OCI-LY7 (cell line): ENCODE results near the gene PRIM1. TPM values are rescaled to one million over a fixed set of nuclear protein-coding genes. Genes with fewer than 3 reads are reported as not detected.
A peak's percentile ranks its signal among the peaks of the same experiment; 100 is the strongest.
"Not testable (repeated sequence)": the region's sequence is repeated elsewhere in the genome, so short reads cannot be mapped to it uniquely, and the experiment has no call there.

Experiments used
- Bru-seq: library from RNA; stranded (reverse); fragments of 400-500 nt; gene quantifications from one replicate; lab custom pipeline; 2021; lab: Mats Ljungman, UMichigan
- BruChase-seq, 2 experiments: library from RNA; stranded (reverse); fragments of 400-500 nt; gene quantifications; one replicate each; lab custom pipeline; 2021; lab: Mats Ljungman, UMichigan
- BruUV-seq: library from RNA; stranded (reverse); fragments of 400-500 nt; replicated peaks from 2 replicates; lab custom pipeline; 2021; lab: Mats Ljungman, UMichigan
- CTCF ChIA-PET: fragments of 300-600 bp; sonication (Branson Sonifier 250); formaldehyde crosslinking; loops from one replicate; lab custom pipeline; 2022; ENCODE audit warnings: antibody characterized with exemption; ENCODE audit not compliant: unreplicated experiment; lab: Charles Lee
- POLR2A ChIA-PET: fragments of 300-600 bp; sonication (Branson Sonifier 250); formaldehyde crosslinking; loops from one replicate; lab custom pipeline; 2022; ENCODE audit warnings: antibody characterized with exemption; lab: Charles Lee
- DNase-seq: peaks from one replicate; pipeline ENCODE4 v3.0.0-alpha.2; 2015; ENCODE audit warnings: low spot score
- H2AFZ ChIP-seq: fragments of 200-600 bp; sonication (generic), shearing (Covaris generic); 2 replicates; pipeline ENCODE4 v1.6.1; 2014; ENCODE audit warnings: mild to moderate bottlenecking, antibody characterized with exemption, low read length, moderate library complexity
- H3K27ac ChIP-seq: fragments of 200-600 bp; sonication (generic); 2 replicates; pipeline ENCODE4 v1.5.1; 2014; ENCODE audit warnings: mixed run types, low read depth, mild to moderate bottlenecking, moderate library complexity, low read length, inconsistent platforms; ENCODE audit not compliant: poor library complexity, severe bottlenecking
- H3K36me3 ChIP-seq: fragments of 200-600 bp; sonication (generic); 2 replicates; pipeline ENCODE4 v1.6.1; 2014; ENCODE audit warnings: mild to moderate bottlenecking, antibody characterized with exemption, low read length, moderate library complexity, mixed read lengths; ENCODE audit not compliant: insufficient read depth
- H3K4me1 ChIP-seq: fragments of 200-600 bp; sonication (generic); 2 replicates; pipeline ENCODE4 v1.5.1; 2014; ENCODE audit warnings: mild to moderate bottlenecking, low read length; ENCODE audit not compliant: insufficient read depth, poor library complexity, severe bottlenecking
- H3K4me2 ChIP-seq: fragments of 200-600 bp; sonication (generic); 2 replicates; pipeline ENCODE4 v1.6.1; 2014; ENCODE audit warnings: mild to moderate bottlenecking, low read length
- H3K4me3 ChIP-seq: fragments of 200-600 bp; sonication (generic); 2 replicates; pipeline ENCODE4 v1.5.1; 2014; ENCODE audit warnings: mild to moderate bottlenecking, low read depth, low read length; ENCODE audit not compliant: poor library complexity, severe bottlenecking
- H3K79me2 ChIP-seq: fragments of 200-600 bp; sonication (generic); 2 replicates; pipeline ENCODE4 v1.6.1; 2016; ENCODE audit warnings: low read depth, mild to moderate bottlenecking, low read length, moderate library complexity, mixed read lengths; ENCODE audit not compliant: insufficient read depth
- H3K9me2 ChIP-seq: fragments of 200-600 bp; sonication (generic); 2 replicates; pipeline ENCODE4 v1.6.1; 2016; ENCODE audit warnings: mild to moderate bottlenecking, low read length, mixed read lengths; ENCODE audit not compliant: insufficient read depth
- H3K9me3 ChIP-seq: fragments of 200-600 bp; sonication (generic); 2 replicates; pipeline ENCODE4 v1.6.1; 2014; ENCODE audit warnings: mild to moderate bottlenecking, mixed run types, low read length, mixed read lengths
- H4K20me1 ChIP-seq: fragments of 200-600 bp; sonication (generic); 2 replicates; pipeline ENCODE4 v1.6.1; 2014; ENCODE audit warnings: mild to moderate bottlenecking, antibody characterized with exemption, low read length, moderate library complexity, mixed read lengths; ENCODE audit not compliant: insufficient read depth
- EZH2phosphoT487 ChIP-seq: fragments of 200-600 bp; sonication (generic); IDR thresholded peaks from 2 replicates; pipeline ENCODE4 v1.6.1; 2018; ENCODE audit warnings: low read depth, borderline replicate concordance, mild to moderate bottlenecking, mixed run types, antibody characterized with exemption, low read length, moderate library complexity, mixed read lengths
- intact Hi-C: fragments of 100-400 bp; cut with micrococcal nuclease; formaldehyde crosslinking; loops from one replicate; pipeline ENCODE4 v1.10.0; 2022; ENCODE audit not compliant: unreplicated experiment
- long read RNA-seq: library from polyadenylated mRNA; stranded (forward); transcript quantifications from one replicate; pipeline ENCODE4 v2.0.0, GENCODE V29; 2022
- total RNA-seq, 2 experiments: library from RNA; depleted of rRNA in 1 of 2; stranded (reverse); fragments of >200 nt in 1 of 2; shearing (Covaris generic) in 1 of 2; gene quantifications; 2 replicates each; pipeline ENCODE4 v1.2.3, GENCODE V29; 2014 to 2022
- TF ChIP-seq, protein P1 (sequence below): fragments of 200-600 bp; sonication (generic); conservative IDR thresholded peaks from 2 replicates; pipeline ENCODE4 v1.5.1; 2014; ENCODE audit warnings: mild to moderate bottlenecking, antibody characterized with exemption, low read length, moderate library complexity, mixed read lengths

PRIM1 gene
- total RNA-seq (2014; rRNA removed; shearing (Covaris generic)) = 17.1 and 20.4 TPM in 2 replicates
- total RNA-seq (2022) = 49.5 and 53.5 TPM in 2 replicates
- percentile 80 among the genes with signal in this experiment for Bru-seq, nascent RNA
- percentile 74 among the genes with signal in this experiment for BruChase-seq, experiment 1, labeled RNA remaining after a 6-hour chase
- BruChase-seq, experiment 2, labeled RNA remaining after a 2-hour chase = percentile 79 among the genes with signal in this experiment
- long read RNA-seq, transcript PRIM1-201 (13 exons, 1,393 nt) = major isoform, 25 of 80 reads
- long read RNA-seq, partial matches to known transcripts = 26 of 80 reads
- long read RNA-seq, other reads (novel, unspliced or antisense) = 28 of 80 reads

DNA sequence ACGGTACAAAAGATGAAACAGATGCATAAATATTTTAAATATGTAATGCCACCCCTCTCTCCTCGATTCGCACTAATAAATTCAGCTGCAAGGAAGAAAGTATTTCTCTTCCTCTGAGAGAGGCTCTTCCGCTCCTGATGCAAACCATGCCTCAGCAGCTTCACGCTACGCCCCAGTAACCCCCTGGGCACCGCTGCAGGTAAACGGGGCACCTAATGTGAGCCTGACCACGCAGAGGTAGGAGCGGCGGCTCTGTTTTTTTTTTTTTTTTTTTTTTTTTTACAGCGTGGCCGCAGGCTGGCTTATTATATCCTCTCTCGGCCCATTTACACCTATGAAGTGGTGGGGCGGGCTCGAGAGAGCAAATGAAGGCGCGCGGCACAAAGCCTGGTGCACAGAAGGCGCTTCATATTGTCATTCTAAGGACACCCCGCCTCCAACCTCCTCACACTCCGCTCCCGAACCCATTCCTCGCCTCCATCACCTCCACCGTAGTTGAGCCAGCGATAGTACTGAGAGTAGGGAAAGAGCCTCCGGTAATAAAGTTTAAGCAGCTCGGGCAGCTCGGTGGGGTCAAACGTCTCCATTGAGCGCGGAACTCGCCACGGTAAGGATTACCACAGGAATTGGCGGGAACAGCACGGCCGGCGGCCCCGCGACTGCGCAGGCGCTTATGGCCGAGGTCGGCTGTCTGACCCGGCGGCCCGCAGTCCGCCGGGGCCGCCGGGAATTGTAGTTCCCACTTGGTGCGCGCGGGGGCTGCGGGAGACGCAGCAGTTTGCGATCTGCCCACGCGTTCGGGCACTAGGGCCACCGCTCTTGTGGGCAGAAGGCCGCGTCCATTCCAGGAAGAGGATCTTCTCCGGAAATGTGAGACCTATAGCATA is at the start of gene PRIM1:
TSS of gene PRIM1 (minus strand) at position 612 of the 887 bp plus-strand sequence. CDS start at position 587, 25 bp downstream.
- BruUV-seq = TSS peak; percentile 83
- Histone ChIP-seq H3K4me1 (peaks cover 25% of the 10 kb centered on the region), H3K9me3 (no peaks in the 10 kb centered on the region), H3K27ac (peak within 1 kb of the TSS; percentile 94), H3K4me3 (peak within 1 kb of the TSS; percentile 76), H3K36me3 (peaks cover 21% of the 10 kb centered on the region), H2AFZ (peak within 1 kb of the TSS; percentile 50; the same call in 1 of the 2 replicates), H3K9me2 (no peaks in the 10 kb centered on the region), H3K4me2 (peak within 1 kb of the TSS; percentile 90), H4K20me1 (no peaks in the 10 kb centered on the region), H3K79me2 (peaks cover 29% of the 10 kb centered on the region)
- DNase-seq = peak; percentile 94
- TF ChIP-seq EZH2phosphoT487 = no peak
- TF ChIP-seq, protein P1, sequence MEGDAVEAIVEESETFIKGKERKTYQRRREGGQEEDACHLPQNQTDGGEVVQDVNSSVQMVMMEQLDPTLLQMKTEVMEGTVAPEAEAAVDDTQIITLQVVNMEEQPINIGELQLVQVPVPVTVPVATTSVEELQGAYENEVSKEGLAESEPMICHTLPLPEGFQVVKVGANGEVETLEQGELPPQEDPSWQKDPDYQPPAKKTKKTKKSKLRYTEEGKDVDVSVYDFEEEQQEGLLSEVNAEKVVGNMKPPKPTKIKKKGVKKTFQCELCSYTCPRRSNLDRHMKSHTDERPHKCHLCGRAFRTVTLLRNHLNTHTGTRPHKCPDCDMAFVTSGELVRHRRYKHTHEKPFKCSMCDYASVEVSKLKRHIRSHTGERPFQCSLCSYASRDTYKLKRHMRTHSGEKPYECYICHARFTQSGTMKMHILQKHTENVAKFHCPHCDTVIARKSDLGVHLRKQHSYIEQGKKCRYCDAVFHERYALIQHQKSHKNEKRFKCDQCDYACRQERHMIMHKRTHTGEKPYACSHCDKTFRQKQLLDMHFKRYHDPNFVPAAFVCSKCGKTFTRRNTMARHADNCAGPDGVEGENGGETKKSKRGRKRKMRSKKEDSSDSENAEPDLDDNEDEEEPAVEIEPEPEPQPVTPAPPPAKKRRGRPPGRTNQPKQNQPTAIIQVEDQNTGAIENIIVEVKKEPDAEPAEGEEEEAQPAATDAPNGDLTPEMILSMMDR = no peak
- ChIA-PET CTCF (no interaction called here), POLR2A (interaction anchor here (0.5 to 1.6 kb wide), 7 partner anchors 10 to 360 kb away, joined by 3 to 9 read pairs (median 3); partner anchors contain the start of genes PTGES3 and STAT6)
- intact Hi-C loops = loop anchor here (1.0 to 5.0 kb wide), 4 partner anchors 27 to 359 kb away; partner anchors contain the start of genes NACA, PTGES3 and STAT6

- intact Hi-C loops = no loop called here
- BruUV-seq = no TSS peak
- no peaks in the 10 kb centered on the region for H4K20me1 ChIP-seq
- no peak overlapping the region for H3K4me3 ChIP-seq
- no peaks in the 10 kb centered on the region for H3K9me2 ChIP-seq
- H3K4me1 ChIP-seq = no peaks in the 10 kb centered on the region
- TF ChIP-seq EZH2phosphoT487 = no peak
- TF ChIP-seq, protein P1 = no peak
- no peak overlapping the region for H3K4me2 ChIP-seq
- no peak for DNase-seq
- H3K27ac ChIP-seq = no peak overlapping the region
- no peak overlapping the region for H2AFZ ChIP-seq
- no peaks in the 10 kb centered on the region for H3K79me2 ChIP-seq
- ChIA-PET POLR2A (no interaction called here), CTCF (no interaction called here)
- no peaks in the 10 kb centered on the region for H3K36me3 ChIP-seq
- H3K9me3 ChIP-seq = no peaks in the 10 kb centered on the region
Measured at GRCh38 chr12:56800221-56800620, 48.1 kb upstream of the PRIM1 start.

DNA sequence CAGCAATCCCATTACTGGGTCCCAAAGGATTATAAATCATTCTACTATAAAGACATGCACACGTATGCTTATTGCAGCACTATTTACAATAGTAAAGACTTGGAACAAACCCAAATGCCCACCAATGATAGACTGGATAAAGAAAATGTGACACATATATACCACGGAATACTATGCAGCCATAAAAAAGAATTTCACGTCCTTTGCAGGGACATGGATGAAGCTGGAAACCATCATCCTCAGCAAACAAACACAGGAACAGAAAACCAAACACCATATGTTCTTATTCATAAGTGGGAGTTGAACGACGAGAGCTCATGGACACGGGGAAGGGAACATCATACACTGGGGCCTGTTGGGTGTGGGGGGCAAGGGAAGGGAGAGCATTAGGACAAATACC is 47.2 kb upstream of the PRIM1 start:
- CTCF ChIA-PET, H3K27ac ChIP-seq, intact Hi-C loops, H3K4me1 ChIP-seq, BruUV-seq, H3K4me2 ChIP-seq, H4K20me1 ChIP-seq, H3K79me2 ChIP-seq, H2AFZ ChIP-seq, H3K9me3 ChIP-seq, H3K36me3 ChIP-seq, POLR2A ChIA-PET, DNase-seq, H3K4me3 ChIP-seq, H3K9me2 ChIP-seq: not testable (repeated sequence)

- POLR2A ChIA-PET = not testable (repeated sequence)
Measured at GRCh38 chr12:56795791-56796190, 43.7 kb upstream of the PRIM1 start.

More at GRCh38 chr12:56795791-56796190, 43.7 kb upstream of the PRIM1 start:
- H3K9me3 ChIP-seq, H3K36me3 ChIP-seq, H3K4me3 ChIP-seq, H3K9me2 ChIP-seq, H3K4me2 ChIP-seq, BruUV-seq, H4K20me1 ChIP-seq, H3K4me1 ChIP-seq, DNase-seq, H3K79me2 ChIP-seq, H3K27ac ChIP-seq, intact Hi-C loops, H2AFZ ChIP-seq, CTCF ChIA-PET: not testable (repeated sequence)
